Measurements from ENCODE around the gene PSMD13.

The PSMD13 gene

DNA sequence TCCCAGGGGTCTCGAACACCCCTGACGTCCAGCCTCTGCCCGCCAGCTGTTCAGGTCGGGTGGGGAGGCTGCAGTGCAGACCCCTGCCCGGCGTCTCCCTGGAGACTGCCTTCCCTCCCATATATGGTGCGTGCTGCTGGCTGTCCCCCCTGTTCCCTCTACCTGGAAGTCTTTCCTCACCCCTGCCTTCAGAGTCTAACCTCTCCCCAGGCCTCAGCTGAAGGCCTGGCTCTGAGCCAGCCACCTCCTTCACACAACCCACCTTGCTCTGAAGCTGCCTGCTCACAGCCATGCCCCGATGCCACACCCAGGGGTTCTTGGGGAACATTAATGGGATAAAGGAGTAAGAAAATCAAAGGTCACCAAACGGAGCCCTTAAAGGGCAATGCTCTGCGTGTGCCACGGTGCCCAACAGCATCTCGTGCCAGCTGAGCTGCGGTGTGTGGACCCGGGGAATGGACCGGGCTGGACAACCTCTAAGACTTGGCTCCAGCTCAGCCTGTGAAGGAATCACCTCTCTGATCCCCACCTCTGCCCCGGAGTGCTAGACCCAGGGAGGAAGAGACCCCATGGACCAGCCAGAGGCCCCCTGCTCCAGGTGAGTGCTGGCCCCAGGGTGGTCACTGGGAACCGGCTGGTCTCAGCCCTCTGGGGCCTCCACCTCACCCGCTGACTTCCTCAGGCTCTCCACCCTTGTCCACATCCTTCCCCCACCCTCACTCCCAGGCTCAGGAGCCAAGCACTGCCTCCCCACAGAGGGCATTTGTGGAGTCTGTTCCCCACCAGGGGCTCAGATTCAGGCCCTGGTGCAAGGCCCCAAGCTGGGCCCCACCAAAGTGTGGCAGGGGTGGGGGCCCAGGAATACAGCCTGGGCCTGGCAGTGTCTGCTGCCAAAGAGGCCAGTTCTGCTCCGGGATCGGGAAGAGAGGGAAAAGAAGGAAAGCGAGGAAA, 41.5 kb downstream of the PSMD13 start, which contains the start of gene NLRP6:
Gene NLRP6 (plus strand): TSS at position 407 of the 951 bp plus-strand sequence. CDS start 163 bp downstream, at position 570.
- H3K4me3 ChIP-seq (ENCODE audit: low read depth, low read length, poor library complexity, severe bottlenecking) = no peak within 1 kb of the TSS
- no peaks in the 10 kb centered on the region; the same call in 1 of the 2 replicates for H3F3A ChIP-seq (ENCODE audit: insufficient read depth, low read length)
- H3K4me2 ChIP-seq (ENCODE audit: low read length) = no peak within 1 kb of the TSS
- no peaks in the 10 kb centered on the region for H3K79me2 ChIP-seq (ENCODE audit: insufficient read depth, low read length)
- TF ChIP-seq, protein P1, sequence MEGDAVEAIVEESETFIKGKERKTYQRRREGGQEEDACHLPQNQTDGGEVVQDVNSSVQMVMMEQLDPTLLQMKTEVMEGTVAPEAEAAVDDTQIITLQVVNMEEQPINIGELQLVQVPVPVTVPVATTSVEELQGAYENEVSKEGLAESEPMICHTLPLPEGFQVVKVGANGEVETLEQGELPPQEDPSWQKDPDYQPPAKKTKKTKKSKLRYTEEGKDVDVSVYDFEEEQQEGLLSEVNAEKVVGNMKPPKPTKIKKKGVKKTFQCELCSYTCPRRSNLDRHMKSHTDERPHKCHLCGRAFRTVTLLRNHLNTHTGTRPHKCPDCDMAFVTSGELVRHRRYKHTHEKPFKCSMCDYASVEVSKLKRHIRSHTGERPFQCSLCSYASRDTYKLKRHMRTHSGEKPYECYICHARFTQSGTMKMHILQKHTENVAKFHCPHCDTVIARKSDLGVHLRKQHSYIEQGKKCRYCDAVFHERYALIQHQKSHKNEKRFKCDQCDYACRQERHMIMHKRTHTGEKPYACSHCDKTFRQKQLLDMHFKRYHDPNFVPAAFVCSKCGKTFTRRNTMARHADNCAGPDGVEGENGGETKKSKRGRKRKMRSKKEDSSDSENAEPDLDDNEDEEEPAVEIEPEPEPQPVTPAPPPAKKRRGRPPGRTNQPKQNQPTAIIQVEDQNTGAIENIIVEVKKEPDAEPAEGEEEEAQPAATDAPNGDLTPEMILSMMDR (IDR thresholded peaks at IDR 0.05; ENCODE audit: low read length) = no peak
- no peak for TF ChIP-seq EZH2 (IDR thresholded peaks at IDR 0.05; ENCODE audit: borderline replicate concordance, low read length)
- no peak within 1 kb of the TSS for H3K27ac ChIP-seq (ENCODE audit: low read depth, low read length, poor library complexity, severe bottlenecking)
- no peaks in the 10 kb centered on the region for H3K9me2 ChIP-seq (ENCODE audit: low read depth, low read length)
- peaks cover 10% of the 10 kb centered on the region for H3K4me1 ChIP-seq (ENCODE audit: insufficient read depth, low read length, severe bottlenecking)
- no peaks in the 10 kb centered on the region for H3K36me3 ChIP-seq (ENCODE audit: insufficient read depth, low read length)
- H4K20me1 ChIP-seq (ENCODE audit: insufficient read depth, low read length) = no peaks in the 10 kb centered on the region
- no peak within 1 kb of the TSS for H2AFZ ChIP-seq (ENCODE audit: low read length)
- no peaks in the 10 kb centered on the region for H3K27me3 ChIP-seq (ENCODE audit: insufficient read depth, low read length)
- no peak within 1 kb of the TSS for H3K9ac ChIP-seq (ENCODE audit: low read length)
- peaks cover 6% of the 10 kb centered on the region; the same call in 1 of the 2 replicates for H3K9me3 ChIP-seq (ENCODE audit: low read length)

DNA sequence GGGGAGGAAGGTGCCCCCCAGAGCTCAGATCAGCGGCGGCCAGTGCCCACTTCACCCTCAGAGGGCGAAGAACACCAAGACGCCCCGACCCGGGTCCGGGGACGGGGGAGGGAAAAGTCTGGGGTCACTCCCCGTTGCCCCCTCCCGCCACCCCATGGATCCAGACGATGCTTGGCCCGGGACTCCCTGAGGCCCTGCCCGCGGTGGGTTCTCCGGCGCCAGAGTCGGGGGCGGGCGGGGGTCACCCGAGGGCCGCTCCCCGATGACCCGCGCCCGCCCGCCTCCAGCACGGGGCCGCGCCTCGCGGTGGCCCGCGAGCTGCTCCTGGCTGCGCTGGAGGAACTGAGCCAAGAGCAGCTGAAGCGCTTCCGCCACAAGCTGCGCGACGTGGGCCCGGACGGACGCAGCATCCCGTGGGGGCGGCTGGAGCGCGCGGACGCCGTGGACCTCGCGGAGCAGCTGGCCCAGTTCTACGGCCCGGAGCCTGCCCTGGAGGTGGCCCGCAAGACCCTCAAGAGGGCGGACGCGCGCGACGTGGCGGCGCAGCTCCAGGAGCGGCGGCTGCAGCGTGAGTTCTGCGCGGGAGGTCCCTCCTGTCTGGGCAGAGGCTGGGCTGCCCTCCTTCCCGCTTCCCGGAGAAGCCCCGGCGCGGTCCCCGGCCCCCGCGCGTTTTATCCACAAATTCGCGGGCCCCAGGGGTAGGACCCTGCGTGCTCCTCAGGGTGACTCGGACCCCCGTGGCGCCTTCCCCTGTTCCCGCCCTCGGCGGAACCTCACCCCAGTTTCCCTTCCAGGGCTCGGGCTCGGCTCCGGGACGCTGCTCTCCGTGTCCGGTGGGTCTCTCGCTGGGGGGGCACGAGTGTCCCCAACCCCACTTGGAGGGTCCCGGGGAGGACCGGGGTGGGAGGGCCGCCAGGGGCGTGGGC, 42.5 kb downstream of the PSMD13 start:
- TF ChIP-seq, protein P1 (IDR thresholded peaks at IDR 0.05; ENCODE audit: low read length) = no peak
- no peak for TF ChIP-seq EZH2 (IDR thresholded peaks at IDR 0.05; ENCODE audit: borderline replicate concordance, low read length)
- no peaks in the 10 kb centered on the region for H3K9me2 ChIP-seq (ENCODE audit: low read depth, low read length)
- no peaks in the 10 kb centered on the region for H3F3A ChIP-seq (ENCODE audit: insufficient read depth, low read length)
- no peak overlapping the region for H3K4me2 ChIP-seq (ENCODE audit: low read length)
- H2AFZ ChIP-seq (ENCODE audit: low read length) = no peak overlapping the region
- H3K4me3 ChIP-seq (ENCODE audit: low read depth, low read length, poor library complexity, severe bottlenecking) = no peak overlapping the region
- no peak overlapping the region for H3K27ac ChIP-seq (ENCODE audit: low read depth, low read length, poor library complexity, severe bottlenecking)
- H4K20me1 ChIP-seq (ENCODE audit: insufficient read depth, low read length) = no peaks in the 10 kb centered on the region
- peaks cover 6% of the 10 kb centered on the region; the same call in 1 of the 2 replicates for H3K9me3 ChIP-seq (ENCODE audit: low read length)
- H3K36me3 ChIP-seq (ENCODE audit: insufficient read depth, low read length) = no peaks in the 10 kb centered on the region
- H3K27me3 ChIP-seq (ENCODE audit: insufficient read depth, low read length) = no peaks in the 10 kb centered on the region
- H3K4me1 ChIP-seq (ENCODE audit: insufficient read depth, low read length, severe bottlenecking) = peaks cover 10% of the 10 kb centered on the region
- no peaks in the 10 kb centered on the region for H3K79me2 ChIP-seq (ENCODE audit: insufficient read depth, low read length)
- H3K9ac ChIP-seq (ENCODE audit: low read length) = no peak overlapping the region

DNA sequence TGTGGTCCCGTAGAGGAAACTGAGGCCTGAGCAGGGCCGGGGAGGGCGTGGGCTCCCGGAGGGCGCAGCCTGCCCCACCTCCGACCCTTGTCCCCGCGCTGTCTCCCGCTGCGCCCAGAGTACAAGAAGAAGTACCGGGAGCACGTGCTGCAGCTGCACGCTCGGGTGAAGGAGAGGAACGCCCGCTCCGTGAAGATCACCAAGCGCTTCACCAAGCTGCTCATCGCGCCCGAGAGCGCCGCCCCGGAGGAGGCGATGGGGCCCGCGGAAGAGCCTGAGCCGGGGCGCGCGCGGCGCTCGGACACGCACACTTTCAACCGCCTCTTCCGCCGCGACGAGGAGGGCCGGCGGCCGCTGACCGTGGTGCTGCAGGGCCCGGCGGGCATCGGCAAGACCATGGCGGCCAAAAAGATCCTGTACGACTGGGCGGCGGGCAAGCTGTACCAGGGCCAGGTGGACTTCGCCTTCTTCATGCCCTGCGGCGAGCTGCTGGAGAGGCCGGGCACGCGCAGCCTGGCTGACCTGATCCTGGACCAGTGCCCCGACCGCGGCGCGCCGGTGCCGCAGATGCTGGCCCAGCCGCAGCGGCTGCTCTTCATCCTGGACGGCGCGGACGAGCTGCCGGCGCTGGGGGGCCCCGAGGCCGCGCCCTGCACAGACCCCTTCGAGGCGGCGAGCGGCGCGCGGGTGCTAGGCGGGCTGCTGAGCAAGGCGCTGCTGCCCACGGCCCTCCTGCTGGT, 43.4 kb downstream of the PSMD13 start:
- no peak overlapping the region for H3K9ac ChIP-seq (ENCODE audit: low read length)
- H3K27me3 ChIP-seq (ENCODE audit: insufficient read depth, low read length) = no peaks in the 10 kb centered on the region
- H3K36me3 ChIP-seq (ENCODE audit: insufficient read depth, low read length) = no peaks in the 10 kb centered on the region
- no peaks in the 10 kb centered on the region for H3K79me2 ChIP-seq (ENCODE audit: insufficient read depth, low read length)
- H3K4me1 ChIP-seq (ENCODE audit: insufficient read depth, low read length, severe bottlenecking) = peaks cover 5% of the 10 kb centered on the region
- TF ChIP-seq EZH2 (IDR thresholded peaks at IDR 0.05; ENCODE audit: borderline replicate concordance, low read length) = no peak
- TF ChIP-seq, protein P1 (IDR thresholded peaks at IDR 0.05; ENCODE audit: low read length) = no peak
- no peak overlapping the region for H3K4me3 ChIP-seq (ENCODE audit: low read depth, low read length, poor library complexity, severe bottlenecking)
- no peak overlapping the region for H3K27ac ChIP-seq (ENCODE audit: low read depth, low read length, poor library complexity, severe bottlenecking)
- H3K9me2 ChIP-seq (ENCODE audit: low read depth, low read length) = no peaks in the 10 kb centered on the region
- H4K20me1 ChIP-seq (ENCODE audit: insufficient read depth, low read length) = no peaks in the 10 kb centered on the region
- H3K9me3 ChIP-seq (ENCODE audit: low read length) = peaks cover 6% of the 10 kb centered on the region; the same call in 1 of the 2 replicates
- no peak overlapping the region for H2AFZ ChIP-seq (ENCODE audit: low read length)
- no peak overlapping the region for H3K4me2 ChIP-seq (ENCODE audit: low read length)
- no peaks in the 10 kb centered on the region for H3F3A ChIP-seq (ENCODE audit: insufficient read depth, low read length)

Data from OCI-LY1 (cell line).